Esophagus squamous epithelium (tissue), 4 donors: ENCODE measurements around the gene MYO16.

Experiments
- CTCF ChIP-seq, 6 experiments: fragments of 450-650 bp in 4 of 6; fragments of 200-600 bp in 2 of 6; sonication (generic) in 2 of 6; IDR thresholded peaks; one replicate each; pipeline ENCODE4 v1.5.1; 2016 to 2019; ENCODE audit warnings: antibody characterized with exemption in 6 of 6, mild to moderate bottlenecking in 4 of 6, moderate library complexity in 4 of 6
- POLR2A ChIP-seq, 4 donors: fragments of 450-650 bp; IDR thresholded peaks; one replicate each; pipeline ENCODE4 v1.6.1; 2017; ENCODE audit warnings: antibody characterized with exemption in 4 of 4, mild to moderate bottlenecking in 4 of 4, moderate library complexity in 3 of 4

- TF ChIP-seq CTCF (IDR thresholded peaks at IDR 0.05) (no peak), POLR2A (IDR thresholded peaks at IDR 0.05) (no peak)
These were observed 78.2 kb downstream of the MYO16 start for GRCh38 chr13:108707584-108707983.
